HepG2 (cell line): ENCODE data around the gene RRAD.

ENCODE experiments used
- EEA1 ChIP-seq: sonication (generic); formaldehyde crosslinking; IDR thresholded peaks from 2 replicates; pipeline ENCODE4 v1.5.1; 2020; ENCODE audit warnings: mild to moderate bottlenecking, missing genetic modification reagents, borderline replicate concordance
- ETV6 ChIP-seq: sonication (generic); formaldehyde crosslinking; conservative IDR thresholded peaks from 2 replicates; pipeline ENCODE4 v1.4.0; 2020; ENCODE audit warnings: missing genetic modification reagents
- GTF2F1 ChIP-seq: fragments of 150-350 bp; IDR thresholded peaks from 2 replicates; pipeline ENCODE4 v1.6.1; 2014; ENCODE audit warnings: low read length
- MXI1 ChIP-seq: IDR thresholded peaks from 3 replicates; pipeline ENCODE4 v1.6.1; 2012; ENCODE audit warnings: low read depth, low read length, inconsistent platforms, borderline replicate concordance
- POLR2A ChIP-seq, 2 experiments: IDR thresholded peaks; 2 replicates each; pipeline ENCODE4 v1.6.1; 2011; ENCODE audit warnings: low read depth in 2 of 2, low read length in 2 of 2, mild to moderate bottlenecking in 1 of 2, moderate library complexity in 1 of 2; ENCODE audit not compliant: insufficient read depth in 1 of 2
- RAD21 ChIP-seq: fragments of 450-650 bp; formaldehyde crosslinking; IDR thresholded peaks from 2 replicates; pipeline ENCODE4 v1.5.0; 2020; ENCODE audit warnings: mild to moderate bottlenecking
- SNAPC2 ChIP-seq: sonication (generic); formaldehyde crosslinking; IDR thresholded peaks from 2 replicates; pipeline ENCODE4 v1.8.1; 2022; ENCODE audit warnings: mild to moderate bottlenecking, missing genetic modification reagents
- ZC3H13 ChIP-seq: sonication (generic); formaldehyde crosslinking; IDR thresholded peaks from 2 replicates; pipeline ENCODE4 v1.8.1; 2023; ENCODE audit warnings: mild to moderate bottlenecking, missing genetic modification reagents, moderate library complexity
- ZMYM4 ChIP-seq: sonication (generic); formaldehyde crosslinking; IDR thresholded peaks from 2 replicates; pipeline ENCODE4 v1.8.1; 2023; ENCODE audit warnings: mild to moderate bottlenecking, missing genetic modification reagents
- ZNF782 ChIP-seq: sonication (generic); formaldehyde crosslinking; IDR thresholded peaks from 2 replicates; pipeline ENCODE4 v1.4.0; 2020; ENCODE audit warnings: missing genetic modification reagents, mild to moderate bottlenecking, borderline replicate concordance
- TF ChIP-seq, protein P1 (sequence below): sonication (generic); formaldehyde crosslinking; IDR thresholded peaks from 2 replicates; pipeline ENCODE4 v1.5.0; 2020; ENCODE audit warnings: mild to moderate bottlenecking, missing genetic modification reagents, moderate library complexity

DNA sequence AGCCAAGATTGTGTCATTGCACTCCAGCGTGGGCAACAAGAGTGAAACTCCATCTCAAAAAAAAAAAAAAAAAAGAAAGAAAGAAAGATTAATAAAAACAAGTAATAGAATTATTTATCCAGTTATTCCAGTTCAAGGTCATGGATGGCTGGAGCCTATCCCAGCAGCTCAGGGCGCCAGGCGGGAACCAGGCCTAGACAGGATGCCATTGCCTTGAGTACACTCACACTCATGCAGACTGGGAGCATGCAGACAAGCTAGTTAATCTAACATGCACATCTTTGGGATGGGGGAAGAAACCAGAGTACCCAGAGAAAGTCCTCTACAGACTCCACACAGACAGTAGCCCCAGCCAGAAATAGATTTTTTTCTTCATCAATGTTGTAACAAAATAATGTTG, 27.1 kb downstream of the RRAD start:
- TF ChIP-seq ZC3H13 (CRISPR knock-in tag) = no peak
- TF ChIP-seq, protein P1, sequence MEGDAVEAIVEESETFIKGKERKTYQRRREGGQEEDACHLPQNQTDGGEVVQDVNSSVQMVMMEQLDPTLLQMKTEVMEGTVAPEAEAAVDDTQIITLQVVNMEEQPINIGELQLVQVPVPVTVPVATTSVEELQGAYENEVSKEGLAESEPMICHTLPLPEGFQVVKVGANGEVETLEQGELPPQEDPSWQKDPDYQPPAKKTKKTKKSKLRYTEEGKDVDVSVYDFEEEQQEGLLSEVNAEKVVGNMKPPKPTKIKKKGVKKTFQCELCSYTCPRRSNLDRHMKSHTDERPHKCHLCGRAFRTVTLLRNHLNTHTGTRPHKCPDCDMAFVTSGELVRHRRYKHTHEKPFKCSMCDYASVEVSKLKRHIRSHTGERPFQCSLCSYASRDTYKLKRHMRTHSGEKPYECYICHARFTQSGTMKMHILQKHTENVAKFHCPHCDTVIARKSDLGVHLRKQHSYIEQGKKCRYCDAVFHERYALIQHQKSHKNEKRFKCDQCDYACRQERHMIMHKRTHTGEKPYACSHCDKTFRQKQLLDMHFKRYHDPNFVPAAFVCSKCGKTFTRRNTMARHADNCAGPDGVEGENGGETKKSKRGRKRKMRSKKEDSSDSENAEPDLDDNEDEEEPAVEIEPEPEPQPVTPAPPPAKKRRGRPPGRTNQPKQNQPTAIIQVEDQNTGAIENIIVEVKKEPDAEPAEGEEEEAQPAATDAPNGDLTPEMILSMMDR (CRISPR knock-in tag) = no peak
- TF ChIP-seq ETV6 (CRISPR knock-in tag) = no peak
- no peak for TF ChIP-seq POLR2A (IDR thresholded peaks at IDR 0.05; ENCODE audit: insufficient read depth in 1 of 2, low read depth in 2 of 2, low read length in 2 of 2)
- TF ChIP-seq RAD21 (CRISPR knock-in tag) = no peak
- no peak for TF ChIP-seq EEA1 (CRISPR knock-in tag)
- TF ChIP-seq ZMYM4 (CRISPR knock-in tag) = no peak
- no peak for TF ChIP-seq SNAPC2 (CRISPR knock-in tag)
- no peak for TF ChIP-seq MXI1
- TF ChIP-seq GTF2F1 = no peak
- TF ChIP-seq ZNF782 (CRISPR knock-in tag) = no peak
